Fibroblast of peridontal ligament (primary cell): Measurements from ENCODE around the gene FUS.
"Not testable (repeated sequence)": the region's sequence is repeated elsewhere in the genome, so short reads cannot be mapped to it uniquely, and the experiment has no call there.

Source experiments
- DNase-seq: peaks from one replicate; pipeline ENCODE4 v3.0.0-alpha.2; 2010; ENCODE audit errors: extremely low read depth

Gene FUS

DNA sequence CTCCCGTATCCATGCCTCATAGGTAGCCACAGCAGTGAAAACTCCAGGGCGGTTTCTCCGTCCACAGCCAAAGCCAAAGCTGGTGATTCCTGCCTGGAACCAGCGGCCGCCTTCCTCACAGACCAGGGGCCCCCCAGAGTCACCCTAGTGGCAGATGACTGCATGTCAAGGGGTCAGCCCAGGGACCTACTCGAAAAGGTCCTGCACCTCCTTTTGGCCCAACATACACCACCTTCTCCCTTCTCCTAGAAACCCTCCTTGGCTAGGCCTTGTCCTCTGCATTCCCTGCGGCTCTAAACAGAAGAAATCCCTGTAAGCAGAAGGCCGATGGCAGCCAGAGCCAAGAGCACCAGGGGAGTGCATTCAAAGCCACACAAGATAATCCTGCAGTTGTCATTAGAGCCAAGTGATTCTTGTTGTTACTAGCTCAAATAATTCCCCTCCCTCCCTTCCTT is 36.2 kb upstream of the FUS start:
- DNase-seq, result no peak

DNA sequence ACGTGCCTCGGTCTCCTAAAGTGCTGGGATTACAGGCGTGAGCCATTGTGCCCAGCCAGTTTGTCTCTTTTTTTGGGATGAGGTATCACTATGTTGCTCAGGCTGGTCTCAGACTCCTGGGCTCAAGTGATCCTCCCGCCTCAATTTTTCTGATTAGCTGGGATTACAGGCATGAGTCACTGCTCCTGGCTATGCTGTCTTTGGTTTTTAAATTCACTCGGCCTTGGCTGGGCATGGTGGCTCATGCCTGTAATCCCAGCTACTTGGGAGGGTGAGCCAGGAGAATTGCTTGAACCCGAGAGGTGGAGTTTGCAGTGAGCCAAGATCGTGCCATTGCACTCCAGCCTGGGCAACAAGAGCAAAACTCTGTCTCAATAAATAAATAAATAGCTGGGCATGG is 35.5 kb upstream of the FUS start:
- peak; percentile 35 for DNase-seq

DNA sequence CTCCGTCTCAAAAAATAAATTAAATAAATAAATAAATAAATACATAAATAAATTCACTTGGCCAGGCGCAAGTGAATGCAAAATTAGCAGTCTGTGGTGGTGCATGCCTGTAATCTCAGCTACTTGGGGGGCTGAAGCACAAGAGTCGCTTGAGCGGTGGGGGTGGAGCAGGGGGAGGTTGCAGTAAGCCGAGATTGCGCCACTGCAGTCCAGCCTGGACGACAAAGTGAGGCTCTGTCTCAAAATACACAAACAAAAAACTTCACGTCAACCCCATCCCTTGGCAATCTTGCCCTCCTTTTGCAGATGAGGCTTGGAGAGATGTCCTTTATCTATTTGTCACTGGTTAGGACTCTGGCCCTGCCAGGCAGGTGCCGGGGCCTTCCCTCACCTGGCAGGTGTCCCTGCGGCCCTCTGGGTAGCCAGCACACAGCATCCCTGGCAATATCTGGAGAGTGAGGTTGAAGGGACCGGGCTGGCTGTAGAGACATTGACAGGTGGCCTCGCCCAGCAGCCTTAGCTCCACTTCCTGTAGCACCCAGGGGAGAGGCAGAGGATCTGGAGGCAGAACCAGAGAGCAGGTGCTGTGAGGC is 34.4 kb upstream of the FUS start:
- no peak for DNase-seq

DNA sequence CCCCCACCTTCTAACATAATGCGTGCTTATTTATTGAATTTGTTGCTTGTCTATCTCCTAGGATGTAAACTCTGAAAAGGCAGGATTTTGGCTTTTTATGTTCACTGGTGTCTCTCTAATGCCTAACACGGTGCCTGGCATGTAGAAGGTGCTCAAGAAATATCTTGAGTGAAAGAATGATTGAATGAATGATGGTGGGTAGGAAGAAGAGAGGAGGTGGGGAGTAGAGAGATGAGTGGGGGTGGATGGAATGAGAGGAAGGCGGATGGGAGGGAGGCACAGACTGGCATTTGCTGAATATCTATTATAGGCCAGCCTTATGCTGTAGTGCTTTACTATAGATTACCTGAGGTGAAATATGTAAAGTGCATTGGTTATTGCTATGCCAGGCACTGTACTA is 32.4 kb upstream of the FUS start:
- DNase-seq, result no peak

DNA sequence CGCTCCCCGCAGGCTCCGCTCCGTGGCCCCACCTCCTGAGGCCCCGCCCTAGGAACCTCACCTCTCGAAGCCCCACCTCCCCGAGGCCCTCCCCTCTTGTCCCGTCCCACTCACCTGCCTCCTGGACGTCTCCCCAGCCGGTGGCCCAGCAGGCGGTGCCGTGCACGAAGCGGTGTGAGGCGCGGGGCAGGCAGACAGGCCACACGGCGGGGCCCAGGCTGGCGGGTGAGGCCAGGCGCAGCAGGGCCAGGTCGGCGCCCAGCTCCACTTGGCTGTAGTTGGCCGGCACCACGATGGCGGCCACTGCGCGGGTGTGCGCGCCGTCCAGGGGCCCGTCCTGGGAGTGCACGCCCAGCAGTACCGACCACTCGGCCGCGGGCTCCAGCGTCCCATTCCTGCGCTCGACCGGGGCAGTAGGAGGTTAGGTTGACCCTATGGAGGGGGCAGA is 31.6 kb upstream of the FUS start:
- no peak for DNase-seq

DNA sequence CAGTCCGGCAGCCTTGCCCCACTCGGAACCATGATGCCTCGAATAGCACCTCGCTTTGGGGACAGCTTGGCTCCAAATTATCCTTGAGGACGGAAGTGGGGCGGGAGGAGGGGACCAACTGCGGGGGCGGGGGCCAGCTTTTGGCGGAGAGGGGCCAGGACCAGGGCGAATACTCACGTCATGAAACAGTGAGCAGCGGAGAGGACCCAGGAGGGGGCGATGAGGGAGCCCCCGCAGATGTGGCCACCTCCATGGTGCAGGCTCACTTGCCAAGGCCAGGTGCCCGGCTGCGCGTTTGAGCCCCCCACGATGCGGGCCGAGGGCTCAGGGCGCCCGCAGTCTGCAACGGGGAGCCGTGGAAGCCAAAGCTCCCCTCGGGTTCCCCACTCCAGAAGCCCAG is 31.0 kb upstream of the FUS start:
- DNase-seq, result no peak

DNA sequence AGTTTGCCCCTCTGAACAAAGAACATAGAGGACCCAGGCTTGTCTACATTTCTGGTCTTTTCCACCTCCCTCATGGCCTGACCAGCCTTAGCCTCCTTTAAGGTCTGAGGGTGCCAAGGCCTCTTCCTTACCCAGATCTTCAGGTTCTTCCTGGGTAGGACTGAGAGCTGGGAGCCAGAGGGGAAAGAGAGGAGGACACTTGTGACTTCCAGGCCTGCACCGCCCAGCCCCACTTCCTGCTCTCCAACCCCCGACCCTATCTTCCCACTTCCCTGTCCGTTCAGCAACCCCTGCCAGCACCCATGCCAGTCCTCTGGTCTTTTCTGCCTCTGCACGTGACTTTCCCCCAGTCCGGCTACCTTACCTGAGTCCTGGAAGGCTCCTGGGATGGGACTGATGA is 30.6 kb upstream of the FUS start:
- DNase-seq, result no peak

DNA sequence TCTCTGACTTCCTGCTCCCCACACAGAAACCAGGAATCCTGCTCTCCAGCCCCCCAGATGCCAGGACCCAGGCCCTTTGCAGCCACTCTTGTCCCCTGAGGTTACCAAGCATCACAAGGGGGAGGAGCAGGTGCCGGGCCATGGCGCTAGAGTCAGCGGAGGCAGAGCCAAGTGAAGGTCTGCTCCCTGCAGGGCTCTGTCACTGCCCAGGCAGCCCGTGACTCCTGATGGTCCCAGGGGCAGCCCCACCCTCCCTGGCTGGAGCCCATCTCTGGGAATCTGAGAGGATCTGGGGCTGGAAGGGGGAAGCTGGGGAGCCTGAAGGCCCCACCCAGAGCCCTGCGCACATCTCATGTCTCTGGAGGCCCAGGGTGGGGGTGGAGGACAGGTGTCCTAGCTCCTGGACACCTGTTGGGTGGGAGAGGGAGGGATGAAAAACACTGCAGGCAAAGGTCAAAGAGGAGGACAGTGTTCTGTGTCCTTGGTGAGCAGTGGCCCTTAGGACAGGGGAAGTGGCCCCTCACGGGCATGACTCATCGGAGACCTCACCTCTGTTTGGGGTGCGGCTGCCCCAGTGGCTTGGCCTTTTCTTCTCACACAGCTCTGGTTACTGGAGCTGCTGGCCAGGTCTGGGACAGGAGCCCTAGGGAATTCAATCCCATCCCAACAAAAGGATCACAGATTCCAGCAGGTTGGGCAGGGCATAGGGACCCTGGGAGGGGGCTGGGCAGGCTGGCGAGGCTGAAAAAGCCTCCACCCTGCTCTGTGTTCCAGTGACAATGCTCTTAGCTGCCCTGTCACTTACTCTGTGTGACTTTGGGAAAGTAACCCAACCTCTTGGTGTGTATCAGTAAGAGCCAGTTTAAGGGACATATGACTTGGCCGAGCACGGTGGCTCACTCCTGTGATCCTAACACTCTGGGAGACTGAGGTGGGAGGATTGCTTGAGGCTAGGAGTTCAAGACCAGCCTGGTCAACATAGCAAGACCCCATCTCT is 29.7 kb upstream of the FUS start, which contains the start of gene PRSS36:
Gene PRSS36 (minus strand): TSS at position 173 of the 997 bp plus-strand sequence. CDS start 31 bp downstream, at position 142.
- no peak for DNase-seq

DNA sequence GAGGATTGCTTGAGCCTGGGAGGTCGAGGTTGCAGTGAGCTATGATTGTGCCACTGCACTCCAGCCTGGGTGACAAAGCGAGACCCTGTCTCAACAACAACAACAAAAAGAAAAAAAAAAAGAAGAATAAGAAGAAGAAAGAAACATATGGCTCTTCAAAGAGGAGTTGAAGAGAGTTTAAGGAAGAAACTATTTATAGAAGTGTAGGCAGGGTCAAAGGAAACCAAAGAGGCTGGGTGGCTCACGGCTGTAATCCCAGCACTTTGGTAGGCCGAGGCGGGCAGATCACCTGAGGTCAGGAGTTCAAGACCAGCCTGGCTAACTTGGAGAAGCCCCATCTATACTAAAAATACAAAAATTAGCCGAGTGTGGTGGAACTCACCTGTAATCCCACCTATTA is 29.0 kb upstream of the FUS start:
- not testable (repeated sequence) for DNase-seq

DNA sequence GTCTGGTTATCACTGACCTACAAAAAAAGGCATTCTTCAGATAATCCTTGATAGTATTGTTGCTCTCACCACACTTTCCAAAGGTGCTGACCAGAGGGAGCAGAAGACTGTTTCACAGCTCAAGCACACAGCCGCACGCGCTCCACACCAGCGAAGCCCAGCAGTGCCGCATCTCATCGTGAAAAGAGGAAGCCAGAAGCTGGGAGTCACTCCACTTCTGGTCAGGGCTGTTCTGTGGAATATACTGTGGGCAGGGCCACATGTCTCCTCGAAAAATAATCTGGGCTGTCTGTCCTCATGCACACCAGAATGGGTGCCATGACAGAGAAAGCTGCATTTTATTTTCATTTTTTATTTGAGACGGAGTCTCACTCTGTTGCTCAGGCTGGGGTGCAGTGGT is 22.8 kb upstream of the FUS start:
- no peak for DNase-seq

DNA sequence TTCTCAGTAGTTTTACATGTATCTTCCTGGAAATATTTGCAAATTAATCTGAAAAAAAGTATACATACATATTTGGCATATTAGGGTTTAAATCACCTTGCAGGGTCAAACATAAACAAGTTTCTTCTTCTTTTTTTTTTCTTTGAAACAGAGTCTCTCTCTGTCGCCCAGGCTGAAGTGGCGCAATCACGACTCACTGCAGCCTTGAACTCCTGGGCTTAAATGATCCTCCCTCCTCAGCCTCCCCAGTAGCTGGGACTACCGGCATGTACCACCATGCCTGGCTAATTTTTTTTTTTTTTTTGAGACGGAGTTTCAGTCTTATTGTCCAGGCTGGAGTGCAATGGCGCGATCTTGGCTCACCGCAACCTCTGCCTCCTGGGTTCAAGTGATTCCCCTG is 12.6 kb upstream of the FUS start:
- no peak for DNase-seq

DNA sequence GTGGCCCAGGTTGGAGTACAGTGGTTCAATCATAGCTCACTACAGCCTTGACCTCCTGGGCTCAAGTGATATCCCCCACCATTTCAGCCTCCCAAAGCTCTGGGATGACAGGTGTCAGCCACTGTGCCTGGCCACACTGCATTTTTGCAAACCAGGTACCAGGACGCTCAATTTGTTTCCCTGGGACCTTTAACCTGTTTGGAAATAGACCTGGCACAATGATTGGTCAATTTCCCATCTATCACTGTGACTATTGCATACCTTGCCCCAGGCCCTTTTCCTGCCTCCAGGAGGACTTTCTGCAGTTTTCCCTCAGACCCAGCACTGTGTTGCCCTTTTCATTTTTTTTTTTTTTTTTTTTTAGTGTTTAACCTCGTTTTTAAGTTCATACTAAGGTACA is 11.1 kb upstream of the FUS start:
- DNase-seq, result no peak

DNA sequence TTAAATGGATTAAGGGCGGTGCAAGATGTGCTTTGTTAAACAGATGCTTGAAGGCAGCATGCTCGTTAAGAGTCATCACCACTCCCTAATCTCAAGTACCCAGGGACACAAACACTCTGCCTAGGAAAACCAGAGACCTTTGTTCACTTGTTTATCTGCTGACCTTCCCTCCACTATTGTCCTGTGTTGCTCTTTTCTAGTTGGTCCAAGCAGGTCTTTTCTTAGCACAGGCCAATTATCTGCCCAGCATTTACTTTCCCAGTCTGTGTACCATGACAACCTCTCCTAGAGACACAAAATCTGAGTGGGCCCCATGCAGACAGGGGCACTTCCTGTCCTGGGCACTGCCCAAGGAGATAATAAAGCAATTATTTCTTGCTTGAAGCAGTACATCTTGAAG is 9.9 kb upstream of the FUS start:
- DNase-seq, result not testable (repeated sequence)

DNA sequence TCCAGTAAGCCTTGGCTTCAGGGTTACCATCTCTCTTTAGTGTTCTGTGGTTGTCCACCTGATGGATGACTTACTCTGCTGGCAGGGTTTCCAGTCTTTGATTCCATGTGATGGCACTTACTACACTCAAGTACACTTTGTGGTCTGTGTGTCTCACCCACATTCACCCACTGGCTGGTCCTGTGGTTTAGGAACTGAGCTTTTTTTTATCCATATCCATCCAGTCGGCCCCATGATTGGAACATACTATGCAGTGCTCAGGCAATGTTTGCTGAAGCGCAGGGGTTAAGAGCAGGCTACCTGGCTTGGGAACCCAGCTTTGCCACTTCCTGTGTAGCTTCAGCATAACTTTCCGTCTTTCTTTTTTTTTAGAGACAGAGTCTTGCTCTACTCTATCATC is 2.8 kb upstream of the FUS start:
- DNase-seq, result peak; percentile 42

DNA sequence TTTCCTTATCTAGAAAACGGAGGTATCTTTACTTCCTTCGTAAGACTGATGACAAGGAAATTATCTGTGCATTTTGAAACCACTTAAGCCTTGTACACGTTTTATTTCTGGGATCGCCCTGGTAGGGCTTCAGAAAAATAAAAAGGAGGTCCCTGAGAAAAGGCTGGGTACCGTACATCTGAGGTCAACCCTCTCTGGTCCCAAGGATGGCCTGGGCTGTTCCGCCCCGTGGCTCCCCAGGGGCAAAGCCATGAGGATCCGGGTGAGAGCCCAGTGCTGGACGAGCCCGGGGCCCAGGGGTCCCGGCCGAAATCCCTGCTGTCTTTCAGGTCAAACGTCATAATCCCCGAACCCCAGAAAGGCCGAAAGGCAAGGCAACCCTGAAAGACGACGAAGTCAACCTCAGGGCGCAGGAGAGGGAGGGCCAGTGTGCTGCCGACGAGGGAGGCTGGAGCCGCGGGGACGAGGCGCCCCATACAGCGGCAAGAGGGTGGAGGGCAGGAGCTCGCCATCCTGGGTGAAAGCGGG is 656 bp upstream of the FUS start:
- DNase-seq, result peak; percentile 17

DNA sequence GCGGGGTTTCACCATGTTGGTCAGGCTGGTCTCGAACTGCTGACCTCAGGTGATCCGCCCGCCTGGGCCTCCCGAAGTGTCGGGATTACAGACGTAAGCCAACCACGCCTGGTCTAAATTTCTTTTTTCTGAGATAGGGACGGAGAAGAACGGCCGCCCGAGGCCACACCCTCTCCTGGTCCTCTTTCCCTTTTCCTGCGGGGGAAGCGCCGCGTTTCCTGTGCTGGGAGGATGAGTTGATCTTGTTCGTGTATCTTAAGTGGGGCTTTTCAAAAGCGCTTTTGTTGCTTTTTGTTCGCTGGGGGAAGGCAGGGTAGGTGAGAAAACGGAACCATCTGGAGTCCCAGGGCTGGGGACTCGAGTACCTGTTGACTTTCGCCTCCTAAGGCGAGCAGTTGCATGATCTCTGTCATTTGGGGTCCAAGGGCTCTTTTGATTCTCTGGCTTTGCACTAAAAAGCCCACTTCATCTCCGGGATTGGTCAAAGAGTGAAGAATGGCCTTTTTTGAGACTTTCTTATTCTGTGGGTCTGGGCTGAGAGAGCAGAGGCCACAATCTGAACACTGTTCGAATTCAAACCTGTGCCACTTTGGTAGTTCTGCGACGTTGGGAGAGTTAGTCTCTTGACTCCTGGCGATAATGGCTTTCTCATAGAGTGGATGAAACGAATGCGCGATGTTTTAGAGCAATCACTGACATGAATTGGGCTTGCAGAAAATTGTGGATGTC is 1.3 kb downstream of the FUS start:
- DNase-seq, result no peak

DNA sequence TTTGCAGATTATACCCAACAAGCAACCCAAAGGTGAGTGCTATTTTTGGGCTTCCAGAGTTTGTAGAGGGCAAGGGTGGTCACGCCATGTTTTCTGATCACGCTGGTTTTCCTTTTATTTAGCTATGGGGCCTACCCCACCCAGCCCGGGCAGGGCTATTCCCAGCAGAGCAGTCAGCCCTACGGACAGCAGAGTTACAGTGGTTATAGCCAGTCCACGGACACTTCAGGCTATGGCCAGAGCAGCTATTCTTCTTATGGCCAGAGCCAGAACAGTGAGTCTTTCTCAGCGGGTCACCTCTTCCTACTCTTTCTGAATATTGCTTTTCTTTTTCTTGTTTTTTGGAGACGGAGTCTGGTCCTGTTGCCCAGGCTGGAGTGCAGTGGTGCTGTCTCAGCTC is 2.5 kb downstream of the FUS start:
- no peak for DNase-seq

DNA sequence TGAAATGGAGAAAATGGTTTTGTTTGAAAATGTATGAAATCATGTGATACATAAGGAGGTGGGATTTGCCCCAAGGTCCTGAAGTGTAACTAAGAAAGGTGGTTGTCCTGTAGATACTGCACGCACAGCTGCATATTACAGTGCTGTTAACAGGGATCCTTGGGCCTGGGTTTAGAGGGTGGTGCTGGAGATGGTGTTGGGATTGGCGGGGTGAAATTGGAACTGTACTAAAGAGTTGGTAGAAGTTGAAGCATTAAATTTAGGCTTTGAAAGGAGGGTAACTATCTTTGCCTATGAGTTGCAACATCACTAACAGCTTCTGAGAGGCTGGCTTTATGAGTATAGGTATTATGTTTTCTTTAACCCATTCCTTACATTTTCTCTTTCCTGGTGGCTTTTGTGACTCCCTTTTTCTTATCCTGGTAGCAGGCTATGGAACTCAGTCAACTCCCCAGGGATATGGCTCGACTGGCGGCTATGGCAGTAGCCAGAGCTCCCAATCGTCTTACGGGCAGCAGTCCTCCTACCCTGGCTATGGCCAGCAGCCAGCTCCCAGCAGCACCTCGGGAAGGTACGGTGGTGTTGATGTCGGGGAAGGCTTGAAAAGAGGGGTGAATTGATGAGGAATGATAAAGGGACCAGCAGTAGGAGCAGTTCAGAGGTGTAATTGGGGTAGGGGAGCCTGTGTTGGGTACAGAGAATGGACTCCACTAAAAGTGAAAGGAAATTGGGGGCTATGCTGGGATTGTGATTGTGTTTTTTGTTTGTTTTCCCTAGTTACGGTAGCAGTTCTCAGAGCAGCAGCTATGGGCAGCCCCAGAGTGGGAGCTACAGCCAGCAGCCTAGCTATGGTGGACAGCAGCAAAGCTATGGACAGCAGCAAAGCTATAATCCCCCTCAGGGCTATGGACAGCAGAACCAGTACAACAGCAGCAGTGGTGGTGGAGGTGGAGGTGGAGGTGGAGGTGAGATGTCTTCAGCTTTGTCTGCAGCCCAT is 3.8 kb downstream of the FUS start:
- DNase-seq, result no peak

DNA sequence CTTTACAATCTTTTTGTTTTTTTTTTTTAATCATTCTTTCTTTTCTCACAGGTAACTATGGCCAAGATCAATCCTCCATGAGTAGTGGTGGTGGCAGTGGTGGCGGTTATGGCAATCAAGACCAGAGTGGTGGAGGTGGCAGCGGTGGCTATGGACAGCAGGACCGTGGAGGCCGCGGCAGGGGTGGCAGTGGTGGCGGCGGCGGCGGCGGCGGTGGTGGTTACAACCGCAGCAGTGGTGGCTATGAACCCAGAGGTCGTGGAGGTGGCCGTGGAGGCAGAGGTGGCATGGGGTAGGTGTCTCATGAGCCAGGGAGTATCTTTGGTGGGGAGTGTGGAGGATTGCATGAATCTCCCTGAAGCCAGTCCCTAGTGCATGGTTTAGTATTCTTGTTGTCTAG is 4.9 kb downstream of the FUS start:
- no peak for DNase-seq

DNA sequence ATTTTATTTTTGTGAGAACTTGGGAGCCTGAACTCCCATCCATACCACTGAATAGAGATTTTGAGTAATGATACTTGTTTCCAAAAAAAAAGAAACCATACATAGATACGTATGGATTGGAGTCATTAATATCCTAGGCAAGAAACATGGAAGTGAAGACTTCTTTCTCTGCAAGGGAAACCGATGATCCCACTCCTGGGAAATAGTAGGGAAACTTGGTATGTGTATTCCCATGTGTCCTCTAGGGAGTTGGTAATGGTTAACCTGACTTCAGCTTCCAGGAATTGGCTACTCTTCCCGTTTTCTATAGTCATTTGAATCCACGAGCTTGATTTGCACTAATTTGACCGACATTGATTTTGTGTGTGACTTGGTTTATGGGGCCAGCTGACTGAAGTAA is 5.4 kb downstream of the FUS start:
- DNase-seq, result no peak

DNA sequence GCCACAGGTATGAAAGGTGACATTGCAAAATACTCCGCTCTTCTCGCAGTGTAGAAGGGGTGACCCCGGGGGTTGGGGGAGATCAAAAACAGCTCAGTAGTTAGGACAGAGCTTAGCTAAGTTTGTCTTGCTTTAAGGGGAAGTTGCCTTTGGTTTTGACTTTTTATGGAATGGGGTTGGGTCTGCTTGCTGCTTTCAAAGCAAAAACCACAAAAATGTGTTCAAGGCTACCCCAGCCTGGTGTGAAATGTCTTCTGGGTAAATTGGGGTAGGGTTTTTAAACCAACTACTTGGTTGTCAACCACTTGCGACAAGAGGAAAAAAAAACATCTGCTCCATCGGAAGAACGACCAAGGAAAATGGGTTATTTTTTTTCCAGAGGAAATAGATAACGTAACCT is 6.2 kb downstream of the FUS start:
- DNase-seq, result no peak
